ENCODE data around the gene SOD3. TPM values are rescaled to one million over a fixed set of nuclear protein-coding genes. Genes with fewer than 3 reads are reported as not detected.

Gene SOD3
- polyA plus RNA-seq, 1 donor = 5.3 TPM

DNA sequence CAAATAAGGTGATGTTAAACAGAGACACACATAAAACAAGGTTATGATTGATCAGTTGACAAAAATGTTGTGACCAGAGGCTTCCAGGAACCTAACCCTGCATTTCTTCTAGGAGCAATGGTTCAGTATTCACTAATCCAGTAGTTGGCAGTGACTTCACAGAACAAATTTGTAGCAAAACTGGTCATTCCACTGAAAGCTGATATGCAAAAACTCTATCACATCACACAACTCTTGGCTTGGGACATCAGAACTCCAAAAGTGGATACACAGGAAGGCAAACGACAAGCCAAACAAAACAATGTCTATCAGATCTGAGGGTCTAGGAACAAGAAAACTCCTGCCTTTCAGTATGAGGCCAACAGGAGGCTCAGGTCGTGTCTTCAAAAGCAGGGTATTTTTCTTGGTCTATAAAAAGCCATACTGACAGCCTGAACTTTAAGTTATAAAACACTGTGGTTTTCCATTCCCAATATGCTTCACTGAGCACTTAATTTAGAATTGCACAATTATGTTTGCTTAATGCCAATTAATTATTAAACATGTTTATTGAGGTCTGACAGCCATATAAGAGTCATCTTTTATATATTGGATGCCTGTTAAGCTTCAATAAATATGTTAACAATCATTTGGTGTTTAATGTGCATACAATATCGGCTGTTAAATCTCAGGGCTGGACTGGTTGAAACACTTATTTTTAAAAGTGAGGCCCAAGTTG, 45.6 kb downstream of the SOD3 start:
- peaks cover 10% of the 10 kb centered on the region for H3K36me3 ChIP-seq (ENCODE audit: control insufficient read depth, insufficient read depth, low read length)
- no peak for DNase-seq
- H3K27ac ChIP-seq (ENCODE audit: low read length) = no peak overlapping the region
- no CpG with 5 or more reads among the region's 3 CpGs for WGBS (ENCODE audit: insufficient coverage, low lambda C conversion rate)
- H3K9me3 ChIP-seq (ENCODE audit: control insufficient read depth, low read depth, low read length) = no peaks in the 10 kb centered on the region
- H3K4me3 ChIP-seq (ENCODE audit: low read length) = no peak overlapping the region
- H3K27me3 ChIP-seq (ENCODE audit: control insufficient read depth, insufficient read depth, low read length) = no peaks in the 10 kb centered on the region
- no peaks in the 10 kb centered on the region for H3K4me1 ChIP-seq (ENCODE audit: control insufficient read depth, insufficient read depth, low read length)

DNA sequence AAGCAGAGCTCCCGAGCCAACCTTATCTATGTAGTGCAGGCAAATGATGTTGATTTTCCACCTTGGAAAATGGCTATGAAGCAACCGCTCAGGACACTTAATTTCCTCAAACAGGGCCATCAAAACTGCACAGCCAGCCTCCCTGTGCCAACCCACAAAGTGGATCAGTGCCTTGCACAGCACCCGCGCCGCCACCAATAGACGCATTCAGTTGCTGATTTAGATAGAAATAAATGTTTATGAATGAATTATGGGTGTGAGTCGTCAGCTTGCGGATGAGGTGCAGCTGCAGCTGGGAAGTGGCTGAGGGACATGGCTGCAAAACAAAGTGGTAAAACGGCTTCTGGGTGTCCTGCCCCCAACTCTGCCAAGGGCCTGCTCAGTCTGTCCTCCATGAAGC, 47.0 kb downstream of the SOD3 start:
- Histone ChIP-seq H3K9me3 (ENCODE audit: control insufficient read depth, low read depth, low read length) (no peaks in the 10 kb centered on the region), H3K4me3 (ENCODE audit: low read length) (no peak overlapping the region), H3K27me3 (ENCODE audit: control insufficient read depth, insufficient read depth, low read length) (no peaks in the 10 kb centered on the region), H3K36me3 (ENCODE audit: control insufficient read depth, insufficient read depth, low read length) (peaks cover 3% of the 10 kb centered on the region), H3K27ac (ENCODE audit: low read length) (no peak overlapping the region), H3K4me1 (ENCODE audit: control insufficient read depth, insufficient read depth, low read length) (no peaks in the 10 kb centered on the region)
- WGBS (ENCODE audit: insufficient coverage, low lambda C conversion rate) = no CpG with 5 or more reads among the region's 9 CpGs
- DNase-seq = no peak

DNA sequence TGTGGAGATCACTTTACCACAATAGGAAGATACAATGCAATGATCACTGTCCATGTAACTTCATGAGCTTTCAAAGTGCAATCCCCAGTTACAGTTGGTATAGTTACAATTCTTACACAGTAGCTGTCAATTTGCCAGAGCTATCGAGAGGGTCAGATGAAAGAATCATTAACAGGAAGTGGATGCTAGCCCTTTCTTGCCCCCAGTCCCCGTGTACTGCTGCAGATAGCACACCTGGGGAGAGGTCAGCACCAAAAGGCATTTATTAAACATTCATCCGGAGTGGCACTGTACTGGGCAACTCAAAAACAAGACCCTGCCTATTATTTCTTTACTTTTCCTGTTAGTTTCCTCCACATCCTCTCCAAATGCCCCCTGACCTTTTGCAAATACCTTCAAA, 47.7 kb downstream of the SOD3 start:
- Histone ChIP-seq H3K27me3 (ENCODE audit: control insufficient read depth, insufficient read depth, low read length) (no peaks in the 10 kb centered on the region), H3K4me1 (ENCODE audit: control insufficient read depth, insufficient read depth, low read length) (no peaks in the 10 kb centered on the region), H3K27ac (ENCODE audit: low read length) (no peak overlapping the region), H3K4me3 (ENCODE audit: low read length) (no peak overlapping the region), H3K36me3 (ENCODE audit: control insufficient read depth, insufficient read depth, low read length) (no peaks in the 10 kb centered on the region), H3K9me3 (ENCODE audit: control insufficient read depth, low read depth, low read length) (no peaks in the 10 kb centered on the region)
- no CpG with 5 or more reads among the region's 3 CpGs for WGBS (ENCODE audit: insufficient coverage, low lambda C conversion rate)
- DNase-seq = no peak

DNA sequence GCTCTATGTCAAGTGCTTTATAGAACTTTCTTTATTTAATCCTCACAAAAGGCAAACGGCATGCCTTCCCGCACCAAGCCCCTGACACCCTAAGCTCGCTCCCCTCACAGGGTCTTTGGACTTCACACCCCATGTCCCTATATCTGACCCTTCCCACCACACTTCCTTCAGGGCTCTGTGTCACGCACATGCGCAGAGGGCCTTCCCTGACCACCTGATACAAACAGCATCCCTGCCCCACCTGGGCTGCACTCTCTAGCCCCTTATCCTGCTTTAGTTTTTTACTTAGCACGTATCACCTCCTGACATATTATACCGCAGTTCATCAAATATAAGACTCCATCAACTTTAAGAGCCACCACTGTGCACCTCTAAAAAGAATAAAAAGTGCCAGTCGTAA, 49.8 kb downstream of the SOD3 start:
- no peaks in the 10 kb centered on the region for H3K9me3 ChIP-seq (ENCODE audit: control insufficient read depth, low read depth, low read length)
- no peaks in the 10 kb centered on the region for H3K4me1 ChIP-seq (ENCODE audit: control insufficient read depth, insufficient read depth, low read length)
- no peak overlapping the region for H3K4me3 ChIP-seq (ENCODE audit: low read length)
- no peaks in the 10 kb centered on the region for H3K36me3 ChIP-seq (ENCODE audit: control insufficient read depth, insufficient read depth, low read length)
- DNase-seq = no peak
- no CpG with 5 or more reads among the region's 8 CpGs for WGBS (ENCODE audit: insufficient coverage, low lambda C conversion rate)
- no peak overlapping the region for H3K27ac ChIP-seq (ENCODE audit: low read length)
- H3K27me3 ChIP-seq (ENCODE audit: control insufficient read depth, insufficient read depth, low read length) = no peaks in the 10 kb centered on the region

DNA sequence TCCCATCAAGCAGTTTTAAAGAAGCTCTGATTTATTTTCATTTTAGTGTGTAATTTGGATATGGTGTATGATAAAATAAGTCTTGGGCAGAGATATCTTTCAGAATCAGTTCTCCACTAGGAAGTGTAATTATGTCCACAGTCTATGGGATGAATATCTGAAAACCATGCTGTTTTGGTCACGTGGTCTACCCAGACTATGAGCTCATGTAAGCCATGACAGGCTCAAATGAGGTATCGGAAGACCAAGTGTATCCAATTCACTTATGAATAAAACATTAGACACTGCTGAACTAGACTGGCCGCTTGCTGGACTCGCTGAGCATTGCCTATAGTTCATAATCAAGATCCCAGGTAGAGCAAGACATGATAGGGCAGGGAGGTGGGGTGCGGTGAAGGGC, 50.5 kb downstream of the SOD3 start:
- H3K9me3 ChIP-seq (ENCODE audit: control insufficient read depth, low read depth, low read length) = no peaks in the 10 kb centered on the region
- WGBS (ENCODE audit: insufficient coverage, low lambda C conversion rate) = 100% methylated on average over 2 of the region's 5 CpGs
- no peaks in the 10 kb centered on the region for H3K4me1 ChIP-seq (ENCODE audit: control insufficient read depth, insufficient read depth, low read length)
- H3K27ac ChIP-seq (ENCODE audit: low read length) = no peak overlapping the region
- H3K4me3 ChIP-seq (ENCODE audit: low read length) = no peak overlapping the region
- no peaks in the 10 kb centered on the region for H3K27me3 ChIP-seq (ENCODE audit: control insufficient read depth, insufficient read depth, low read length)
- H3K36me3 ChIP-seq (ENCODE audit: control insufficient read depth, insufficient read depth, low read length) = no peaks in the 10 kb centered on the region
- no peak for DNase-seq

DNA sequence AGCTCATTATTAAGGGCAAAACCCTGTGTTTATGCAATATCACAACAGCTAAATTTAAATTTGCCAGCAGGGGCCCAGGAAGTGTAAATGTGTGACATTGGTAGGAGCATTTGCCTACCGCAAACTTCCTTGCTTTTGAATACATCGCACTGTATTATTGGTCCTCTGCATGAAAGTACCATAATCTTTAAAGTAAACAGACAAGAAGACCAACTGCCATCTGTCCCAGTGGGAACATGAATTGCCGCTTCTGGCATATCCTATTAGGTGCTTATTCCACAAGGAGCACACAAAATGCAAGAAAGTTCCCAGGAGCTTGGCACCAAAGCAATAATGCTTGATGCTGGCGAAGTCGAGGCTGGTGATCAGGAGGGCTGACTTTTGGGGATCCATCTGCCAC, 51.3 kb downstream of the SOD3 start:
- Histone ChIP-seq H3K4me3 (ENCODE audit: low read length) (no peak overlapping the region), H3K27me3 (ENCODE audit: control insufficient read depth, insufficient read depth, low read length) (no peaks in the 10 kb centered on the region), H3K4me1 (ENCODE audit: control insufficient read depth, insufficient read depth, low read length) (no peaks in the 10 kb centered on the region), H3K36me3 (ENCODE audit: control insufficient read depth, insufficient read depth, low read length) (no peaks in the 10 kb centered on the region), H3K27ac (ENCODE audit: low read length) (no peak overlapping the region), H3K9me3 (ENCODE audit: control insufficient read depth, low read depth, low read length) (no peaks in the 10 kb centered on the region)
- DNase-seq = no peak
- WGBS (ENCODE audit: insufficient coverage, low lambda C conversion rate) = 100% methylated on average over 2 of the region's 5 CpGs

DNA sequence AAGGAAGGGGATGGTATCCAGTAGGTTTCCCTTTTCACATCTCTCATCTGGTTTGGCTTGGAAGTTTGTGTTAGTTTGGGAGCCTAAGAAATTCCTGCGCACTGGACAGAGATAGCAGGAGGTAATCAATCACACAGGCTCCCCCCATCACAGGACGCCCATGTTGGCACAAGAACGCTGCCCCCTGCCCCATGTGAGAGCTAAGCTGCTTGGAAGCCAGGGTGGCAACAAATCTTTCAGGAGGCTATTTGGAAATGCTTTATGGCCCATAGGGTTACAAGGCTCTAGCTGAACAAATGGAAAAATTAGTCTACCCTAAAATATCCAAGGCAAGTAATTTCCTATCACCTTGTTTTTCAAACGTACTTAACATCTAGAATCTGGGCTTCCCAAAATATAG, 54.0 kb downstream of the SOD3 start:
- Histone ChIP-seq H3K4me3 (ENCODE audit: low read length) (no peak overlapping the region), H3K36me3 (ENCODE audit: control insufficient read depth, insufficient read depth, low read length) (no peaks in the 10 kb centered on the region), H3K9me3 (ENCODE audit: control insufficient read depth, low read depth, low read length) (no peaks in the 10 kb centered on the region), H3K27me3 (ENCODE audit: control insufficient read depth, insufficient read depth, low read length) (no peaks in the 10 kb centered on the region), H3K4me1 (ENCODE audit: control insufficient read depth, insufficient read depth, low read length) (no peaks in the 10 kb centered on the region), H3K27ac (ENCODE audit: low read length) (no peak overlapping the region)
- no peak for DNase-seq
- no CpG with 5 or more reads among the region's 4 CpGs for WGBS (ENCODE audit: insufficient coverage, low lambda C conversion rate)

DNA sequence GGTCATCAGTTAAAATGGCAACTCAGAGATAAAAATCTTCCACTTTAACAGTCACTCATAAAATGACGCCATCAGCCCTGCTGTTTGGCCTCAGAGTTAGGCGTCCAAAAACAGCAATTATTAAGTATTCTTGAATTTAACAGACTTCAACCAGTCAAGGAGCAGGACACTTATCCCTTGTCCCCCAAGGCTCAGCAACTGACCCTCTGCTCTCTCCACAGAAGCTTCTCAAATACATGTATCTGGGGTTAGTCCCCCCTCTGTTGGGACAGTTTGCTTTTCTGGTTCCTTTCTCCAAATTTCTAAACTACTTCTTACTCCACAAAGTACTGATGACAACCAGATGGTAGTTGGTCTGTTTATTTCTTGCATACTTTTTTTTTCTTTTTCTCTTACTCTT, 54.4 kb downstream of the SOD3 start:
- H3K4me1 ChIP-seq (ENCODE audit: control insufficient read depth, insufficient read depth, low read length) = no peaks in the 10 kb centered on the region
- no peak for DNase-seq
- no peaks in the 10 kb centered on the region for H3K27me3 ChIP-seq (ENCODE audit: control insufficient read depth, insufficient read depth, low read length)
- no peaks in the 10 kb centered on the region for H3K36me3 ChIP-seq (ENCODE audit: control insufficient read depth, insufficient read depth, low read length)
- H3K4me3 ChIP-seq (ENCODE audit: low read length) = no peak overlapping the region
- no peaks in the 10 kb centered on the region for H3K9me3 ChIP-seq (ENCODE audit: control insufficient read depth, low read depth, low read length)
- WGBS (ENCODE audit: insufficient coverage, low lambda C conversion rate) = no CpG with 5 or more reads among the region's 2 CpGs
- H3K27ac ChIP-seq (ENCODE audit: low read length) = no peak overlapping the region

Other genes with a start within 250 kb of the SOD3 start
- 142 TPM for gene DHX15, start 211.0 kb upstream of the SOD3 start, polyA plus RNA-seq
- 13.7 TPM for gene CCDC149, start 117.5 kb downstream of the SOD3 start, polyA plus RNA-seq
- gene LGI2, start 235.4 kb downstream of the SOD3 start, polyA plus RNA-seq = 3.0 TPM